BLaER1 (cell line): ENCODE data around the gene RNF5.
"Not testable (repeated sequence)": the region's sequence is repeated elsewhere in the genome, so short reads cannot be mapped to it uniquely, and the experiment has no call there.

Experiments used
- H3K27ac ChIP-seq: shearing (Covaris generic); formaldehyde crosslinking; 2 replicates; pipeline ENCODE4 v1.8.1; 2022
- H3K27me3 ChIP-seq: shearing (Covaris generic); formaldehyde crosslinking; 2 replicates; pipeline ENCODE4 v1.8.1; 2022
- H3K36me3 ChIP-seq: shearing (Covaris generic); formaldehyde crosslinking; 2 replicates; pipeline ENCODE4 v1.8.1; 2022
- H3K4me1 ChIP-seq: shearing (Covaris generic); formaldehyde crosslinking; 2 replicates; pipeline ENCODE4 v1.8.1; 2022
- H3K4me2 ChIP-seq: shearing (Covaris generic); formaldehyde crosslinking; 2 replicates; pipeline ENCODE4 v1.8.1; 2022
- H3K4me3 ChIP-seq: shearing (Covaris generic); formaldehyde crosslinking; 2 replicates; pipeline ENCODE4 v1.8.1; 2022
- H3K9ac ChIP-seq: shearing (Covaris generic); formaldehyde crosslinking; 2 replicates; pipeline ENCODE4 v1.8.1; 2022
- H3K9me3 ChIP-seq: shearing (Covaris generic); formaldehyde crosslinking; 2 replicates; pipeline ENCODE4 v1.8.1; 2022
- H4K20me1 ChIP-seq: shearing (Covaris generic); formaldehyde crosslinking; 2 replicates; pipeline ENCODE4 v1.8.1; 2022
- Cebpa-rat ChIP-seq: shearing (Covaris generic); IDR thresholded peaks from 2 replicates; pipeline ENCODE4 v1.8.1; 2022

The RNF5 gene

GRCh38 chr6:32177788-32178546 is at the start of gene RNF5:
Gene RNF5, plus strand, starts transcription at chr6:32178405. Its CDS starts 107 bp downstream, at chr6:32178512.
- Histone ChIP-seq H3K4me2 (peak within 1 kb of the TSS; percentile 99), H3K9ac (peak within 1 kb of the TSS; percentile 91), H3K4me3 (peak within 1 kb of the TSS; percentile 88), H3K36me3 (peaks cover 37% of the 10 kb centered on the region), H4K20me1 (no peaks in the 10 kb centered on the region), H3K4me1 (peaks cover 61% of the 10 kb centered on the region), H3K27me3 (no peaks in the 10 kb centered on the region), H3K27ac (peak within 1 kb of the TSS; percentile 89), H3K9me3 (no peaks in the 10 kb centered on the region)
- no peak for TF ChIP-seq Cebpa-rat

- no peaks in the 10 kb centered on the region for H3K27me3 ChIP-seq
- peak overlapping the region; percentile 69 for H3K27ac ChIP-seq
- H3K4me2 ChIP-seq: peak overlapping the region; percentile 98
- H3K9ac ChIP-seq: peak overlapping the region; percentile 82
- no peaks in the 10 kb centered on the region for H4K20me1 ChIP-seq
- no peaks in the 10 kb centered on the region for H3K9me3 ChIP-seq
- peak overlapping the region; percentile 78 for H3K4me3 ChIP-seq
- peaks cover 30% of the 10 kb centered on the region for H3K36me3 ChIP-seq
- no peak for TF ChIP-seq Cebpa-rat
- H3K4me1 ChIP-seq: peaks cover 35% of the 10 kb centered on the region
These were observed 49.4 kb upstream of the RNF5 start for GRCh38 chr6:32128751-32129296.

- H3K4me1 ChIP-seq: peaks cover 35% of the 10 kb centered on the region
- no peaks in the 10 kb centered on the region for H3K27me3 ChIP-seq
- H3K4me3 ChIP-seq: peak overlapping the region; percentile 78
- H3K27ac ChIP-seq: peak overlapping the region; percentile 69
- no peaks in the 10 kb centered on the region for H3K9me3 ChIP-seq
- H3K4me2 ChIP-seq: peak overlapping the region; percentile 98
- no peak for TF ChIP-seq Cebpa-rat
- peaks cover 24% of the 10 kb centered on the region for H3K36me3 ChIP-seq
- H4K20me1 ChIP-seq: no peaks in the 10 kb centered on the region
- H3K9ac ChIP-seq: peak overlapping the region; percentile 82
These were observed 48.7 kb upstream of the RNF5 start for GRCh38 chr6:32129297-32130088.

- Histone ChIP-seq H3K4me3 (no peak overlapping the region), H3K4me1 (peaks cover 26% of the 10 kb centered on the region), H3K9ac (no peak overlapping the region), H4K20me1 (no peaks in the 10 kb centered on the region), H3K27me3 (no peaks in the 10 kb centered on the region), H3K27ac (no peak overlapping the region), H3K9me3 (no peaks in the 10 kb centered on the region), H3K4me2 (no peak overlapping the region), H3K36me3 (peaks cover 4% of the 10 kb centered on the region; the same call in 1 of the 2 replicates)
- TF ChIP-seq Cebpa-rat: no peak
These were observed 46.7 kb upstream of the RNF5 start for GRCh38 chr6:32131439-32131948.

- H3K27ac ChIP-seq: no peak overlapping the region
- no peaks in the 10 kb centered on the region for H3K9me3 ChIP-seq
- H3K9ac ChIP-seq: no peak overlapping the region
- no peak overlapping the region for H3K4me3 ChIP-seq
- peaks cover 20% of the 10 kb centered on the region for H3K4me1 ChIP-seq
- no peaks in the 10 kb centered on the region for H3K27me3 ChIP-seq
- no peaks in the 10 kb centered on the region for H3K36me3 ChIP-seq
- no peak overlapping the region for H3K4me2 ChIP-seq
- no peak for TF ChIP-seq Cebpa-rat
- H4K20me1 ChIP-seq: no peaks in the 10 kb centered on the region
These were observed 46.1 kb upstream of the RNF5 start for GRCh38 chr6:32132110-32132509.

- Histone ChIP-seq H3K36me3 (no peaks in the 10 kb centered on the region), H4K20me1 (no peaks in the 10 kb centered on the region), H3K4me2 (no peak overlapping the region), H3K9ac (no peak overlapping the region), H3K27ac (no peak overlapping the region), H3K9me3 (no peaks in the 10 kb centered on the region), H3K4me3 (no peak overlapping the region), H3K27me3 (no peaks in the 10 kb centered on the region), H3K4me1 (peaks cover 11% of the 10 kb centered on the region)
- no peak for TF ChIP-seq Cebpa-rat
These were observed 44.4 kb upstream of the RNF5 start for GRCh38 chr6:32133786-32134185.

- Histone ChIP-seq H3K27ac (no peak overlapping the region), H3K36me3 (no peaks in the 10 kb centered on the region), H3K4me2 (no peak overlapping the region), H3K9me3 (no peaks in the 10 kb centered on the region), H3K9ac (no peak overlapping the region), H4K20me1 (no peaks in the 10 kb centered on the region), H3K4me3 (no peak overlapping the region), H3K4me1 (no peaks in the 10 kb centered on the region), H3K27me3 (no peaks in the 10 kb centered on the region)
- no peak for TF ChIP-seq Cebpa-rat
These were observed 40.8 kb upstream of the RNF5 start for GRCh38 chr6:32137454-32137853.

GRCh38 chr6:32139590-32139989 is 38.6 kb upstream of the RNF5 start:
- Histone ChIP-seq H3K4me3 (no peak overlapping the region), H3K4me2 (no peak overlapping the region), H3K4me1 (no peaks in the 10 kb centered on the region), H3K9me3 (no peaks in the 10 kb centered on the region), H3K27ac (no peak overlapping the region), H3K9ac (no peak overlapping the region), H3K27me3 (no peaks in the 10 kb centered on the region), H4K20me1 (no peaks in the 10 kb centered on the region), H3K36me3 (no peaks in the 10 kb centered on the region)
- TF ChIP-seq Cebpa-rat: no peak

- H3K4me1 ChIP-seq: no peaks in the 10 kb centered on the region
- no peak overlapping the region for H3K9ac ChIP-seq
- no peaks in the 10 kb centered on the region for H3K36me3 ChIP-seq
- H3K4me2 ChIP-seq: no peak overlapping the region
- no peak overlapping the region for H3K27ac ChIP-seq
- TF ChIP-seq Cebpa-rat: no peak
- H3K27me3 ChIP-seq: no peaks in the 10 kb centered on the region
- H4K20me1 ChIP-seq: no peaks in the 10 kb centered on the region
- no peaks in the 10 kb centered on the region for H3K9me3 ChIP-seq
- H3K4me3 ChIP-seq: no peak overlapping the region
These were observed 37.7 kb upstream of the RNF5 start for GRCh38 chr6:32140420-32141046.

- H3K4me2 ChIP-seq, H3K4me1 ChIP-seq, H3K9ac ChIP-seq, H3K9me3 ChIP-seq, H3K27ac ChIP-seq, H3K27me3 ChIP-seq, H4K20me1 ChIP-seq, H3K4me3 ChIP-seq, H3K36me3 ChIP-seq: not testable (repeated sequence)
These were observed 34.0 kb upstream of the RNF5 start for GRCh38 chr6:32144238-32144637.
